ENCODE results near the gene SYT7. TPM values are rescaled to one million over a fixed set of nuclear protein-coding genes. Genes with fewer than 3 reads are reported as not detected.
"Not testable (repeated sequence)": the region's sequence is repeated elsewhere in the genome, so short reads cannot be mapped to it uniquely, and the experiment has no call there.

The SYT7 gene
- total RNA-seq, 1 donor from 2014 or later, result 18.9 TPM

DNA sequence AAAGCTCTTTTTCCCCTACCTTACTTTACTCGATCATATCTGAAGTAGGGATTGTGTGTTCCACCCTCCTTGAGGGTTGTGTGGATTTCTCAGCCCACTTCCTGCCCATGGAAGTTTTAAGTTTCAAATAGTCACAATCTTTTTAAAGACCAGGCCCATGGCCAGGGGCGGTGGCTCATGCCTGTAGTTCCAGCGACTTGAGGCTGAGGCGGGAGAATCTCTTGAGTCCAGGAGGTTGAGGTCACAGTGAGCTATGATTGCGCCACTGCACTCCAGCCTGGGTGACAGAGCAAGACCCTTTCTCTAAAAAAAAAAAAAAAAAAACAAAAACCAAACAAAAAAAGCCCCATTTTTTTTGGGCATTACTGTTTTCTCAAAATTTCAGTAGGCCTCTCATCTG lies 108.6 kb downstream of the SYT7 start:
- TF ChIP-seq, protein P1, sequence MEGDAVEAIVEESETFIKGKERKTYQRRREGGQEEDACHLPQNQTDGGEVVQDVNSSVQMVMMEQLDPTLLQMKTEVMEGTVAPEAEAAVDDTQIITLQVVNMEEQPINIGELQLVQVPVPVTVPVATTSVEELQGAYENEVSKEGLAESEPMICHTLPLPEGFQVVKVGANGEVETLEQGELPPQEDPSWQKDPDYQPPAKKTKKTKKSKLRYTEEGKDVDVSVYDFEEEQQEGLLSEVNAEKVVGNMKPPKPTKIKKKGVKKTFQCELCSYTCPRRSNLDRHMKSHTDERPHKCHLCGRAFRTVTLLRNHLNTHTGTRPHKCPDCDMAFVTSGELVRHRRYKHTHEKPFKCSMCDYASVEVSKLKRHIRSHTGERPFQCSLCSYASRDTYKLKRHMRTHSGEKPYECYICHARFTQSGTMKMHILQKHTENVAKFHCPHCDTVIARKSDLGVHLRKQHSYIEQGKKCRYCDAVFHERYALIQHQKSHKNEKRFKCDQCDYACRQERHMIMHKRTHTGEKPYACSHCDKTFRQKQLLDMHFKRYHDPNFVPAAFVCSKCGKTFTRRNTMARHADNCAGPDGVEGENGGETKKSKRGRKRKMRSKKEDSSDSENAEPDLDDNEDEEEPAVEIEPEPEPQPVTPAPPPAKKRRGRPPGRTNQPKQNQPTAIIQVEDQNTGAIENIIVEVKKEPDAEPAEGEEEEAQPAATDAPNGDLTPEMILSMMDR (IDR thresholded peaks at IDR 0.05; ENCODE audit: borderline replicate concordance), result no peak
- H3K4me1 ChIP-seq, result peaks cover 24% of the 10 kb centered on the region
- no peak overlapping the region for H3K4me3 ChIP-seq
- peak overlapping the region; percentile 88 for H3K27ac ChIP-seq (replicated peaks)
- no peaks in the 10 kb centered on the region for H3K27me3 ChIP-seq (ENCODE audit: low read depth)
- H3K36me3 ChIP-seq, result peaks cover 30% of the 10 kb centered on the region
- no peaks in the 10 kb centered on the region for H3K9me3 ChIP-seq (replicated peaks)
- intact Hi-C loops (cut with micrococcal nuclease), result no loop called here
- DNase-seq, result peak; percentile 77

DNA sequence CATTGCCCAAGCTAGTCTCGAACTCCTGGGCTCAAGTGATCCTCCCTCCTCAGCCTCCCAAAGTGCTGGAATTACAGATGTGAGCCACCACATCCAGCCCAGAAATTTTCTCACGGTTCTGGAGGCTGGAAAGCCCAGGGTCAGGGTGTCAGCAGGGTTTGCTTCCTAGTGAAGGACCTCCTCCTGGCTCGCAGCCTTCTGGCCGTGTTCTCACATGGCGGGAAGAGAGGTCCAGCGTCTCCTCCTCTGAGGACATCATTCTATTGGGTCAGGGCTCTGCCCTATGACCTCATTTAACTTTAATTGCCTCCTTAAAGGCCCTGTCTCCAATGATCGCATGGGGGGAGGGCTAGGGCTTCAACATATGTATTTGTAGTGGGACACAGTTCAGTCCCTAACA lies 112.9 kb downstream of the SYT7 start:
- Histone ChIP-seq H3K36me3 (peaks cover 29% of the 10 kb centered on the region), H3K4me1 (peaks cover 15% of the 10 kb centered on the region), H3K27me3 (ENCODE audit: low read depth) (no peaks in the 10 kb centered on the region), H3K9me3 (replicated peaks) (no peaks in the 10 kb centered on the region), H3K4me3 (no peak overlapping the region), H3K27ac (replicated peaks) (peak overlapping the region; percentile 64)
- TF ChIP-seq, protein P1 (IDR thresholded peaks at IDR 0.05; ENCODE audit: borderline replicate concordance), result no peak
- intact Hi-C loops (cut with micrococcal nuclease), result no loop called here
- peak; percentile 55 for DNase-seq

DNA sequence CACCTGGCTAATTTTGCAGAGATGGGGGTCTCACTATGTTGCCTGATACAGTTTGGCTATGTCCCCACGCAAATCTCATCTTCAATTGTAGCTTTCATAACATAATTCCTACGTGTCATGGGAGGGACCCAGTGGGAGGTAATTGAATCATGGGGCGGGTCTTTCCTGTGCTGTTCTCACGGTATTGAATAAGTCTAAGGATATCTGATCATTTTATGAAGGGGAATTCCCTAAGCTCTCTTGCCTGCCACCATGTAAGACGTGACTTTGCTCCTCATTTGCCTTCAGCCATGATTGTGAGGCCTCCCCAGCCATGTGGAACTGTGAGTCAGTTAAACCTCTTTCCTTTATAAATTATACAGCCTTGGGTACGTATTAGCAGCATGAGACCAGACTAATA lies 113.3 kb downstream of the SYT7 start:
- intact Hi-C loops (cut with micrococcal nuclease); DNase-seq; H3K4me3 ChIP-seq; H3K27me3 ChIP-seq (ENCODE audit: low read depth); H3K9me3 ChIP-seq (replicated peaks): not testable (repeated sequence)
- Histone ChIP-seq H3K4me1 (peaks cover 11% of the 10 kb centered on the region), H3K27ac (replicated peaks) (peak overlapping the region; percentile 64), H3K36me3 (peaks cover 33% of the 10 kb centered on the region)

Small RNA genes within 50 kb of the gene (microRNA-seq; reads per million reads assigned to microRNA genes)
- gene MIR4488, result not detected

Other genes with a start within 250 kb of the SYT7 start
- gene DDB1, start 248.0 kb downstream of the SYT7 start, total RNA-seq, result 128 TPM
- 17.8 TPM for gene TKFC, start 247.8 kb downstream of the SYT7 start, total RNA-seq
- 10.5 TPM for gene CYB561A3, start 219.2 kb downstream of the SYT7 start, total RNA-seq
- 20.9 TPM for gene TMEM138, start 218.7 kb downstream of the SYT7 start, total RNA-seq
- gene TMEM216, start 188.5 kb downstream of the SYT7 start, total RNA-seq, result 4.9 TPM
- 39.9 TPM for gene CPSF7, start 151.1 kb downstream of the SYT7 start, total RNA-seq
- 38.1 TPM for gene SDHAF2, start 151.0 kb downstream of the SYT7 start, total RNA-seq
- gene LRRC10B, start 72.3 kb downstream of the SYT7 start, total RNA-seq, result 0.88 TPM
- 3.2 TPM for gene DAGLA, start 99.3 kb upstream of the SYT7 start, total RNA-seq
- 0.14 TPM for gene MYRF, start 171.6 kb upstream of the SYT7 start, total RNA-seq
- gene TMEM258, start 211.5 kb upstream of the SYT7 start, total RNA-seq, result 117 TPM
- gene FEN1, start 211.8 kb upstream of the SYT7 start, total RNA-seq, result 5.8 TPM
- gene FADS1, start 235.9 kb upstream of the SYT7 start, total RNA-seq, result 24.1 TPM
- gene FADS2, start 247.2 kb upstream of the SYT7 start, total RNA-seq, result 25.7 TPM

All from left ventricle myocardium inferior (tissue), 1 donor.